T-helper 2 cell treated with Interferon-gamma antibody and Interleukin-4, amounts not matched to agents 100 ng/mL and 5 ng/mL, for 36 hours (primary cell): ENCODE measurements around the gene HSDL1. TPM values are rescaled to one million over a fixed set of nuclear protein-coding genes. Genes with fewer than 3 reads are reported as not detected.

Experiments used
- intact Hi-C: fragments of 100-400 bp; cut with micrococcal nuclease; formaldehyde crosslinking; loops from one replicate; pipeline ENCODE4 v1.15.1; 2023
- total RNA-seq: library from RNA; stranded (reverse); gene quantifications from 2 replicates; pipeline ENCODE4 v1.2.3, GENCODE V29; 2022

The HSDL1 gene
- total RNA-seq, 1 donor from 2014 or later: 11.5 TPM

DNA sequence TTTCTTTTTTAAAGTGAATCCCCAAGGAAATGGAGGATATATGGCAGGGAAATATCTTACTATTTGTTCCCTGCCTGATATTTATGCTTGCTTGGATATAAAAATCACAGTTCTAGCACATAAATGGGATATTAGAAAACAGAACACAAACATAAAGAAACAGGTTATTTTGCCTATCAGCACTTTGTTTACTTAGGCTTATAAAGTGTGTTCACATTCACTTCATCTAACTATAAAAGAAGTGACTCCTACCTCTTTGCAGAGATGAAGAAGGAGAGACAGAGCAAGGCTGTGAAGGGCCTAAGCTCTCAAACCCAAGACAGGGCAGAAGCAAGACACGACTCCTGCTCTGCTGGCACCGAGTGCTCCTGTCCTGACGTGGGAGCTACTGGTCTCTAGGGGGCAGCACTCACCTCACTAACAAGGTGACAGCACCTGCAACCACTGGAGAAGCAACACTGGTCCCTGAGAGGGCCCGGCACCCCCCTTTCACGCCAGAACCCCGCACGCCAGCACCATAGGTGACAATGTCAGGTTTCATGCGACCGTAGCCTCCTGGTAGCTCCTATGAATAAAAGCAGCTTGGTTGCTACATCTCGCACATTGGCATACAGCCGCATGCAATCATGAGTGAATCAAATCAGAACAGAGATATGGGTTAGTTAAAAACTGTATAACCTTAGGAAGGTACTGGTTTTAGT lies 60.3 kb downstream of the HSDL1 start:
- intact Hi-C loops: loop anchor here (1.0 kb wide), 2 partner anchors 61 to 103 kb away; partner anchors contain the start of genes DNAAF1, HSDL1 and TAF1C

DNA sequence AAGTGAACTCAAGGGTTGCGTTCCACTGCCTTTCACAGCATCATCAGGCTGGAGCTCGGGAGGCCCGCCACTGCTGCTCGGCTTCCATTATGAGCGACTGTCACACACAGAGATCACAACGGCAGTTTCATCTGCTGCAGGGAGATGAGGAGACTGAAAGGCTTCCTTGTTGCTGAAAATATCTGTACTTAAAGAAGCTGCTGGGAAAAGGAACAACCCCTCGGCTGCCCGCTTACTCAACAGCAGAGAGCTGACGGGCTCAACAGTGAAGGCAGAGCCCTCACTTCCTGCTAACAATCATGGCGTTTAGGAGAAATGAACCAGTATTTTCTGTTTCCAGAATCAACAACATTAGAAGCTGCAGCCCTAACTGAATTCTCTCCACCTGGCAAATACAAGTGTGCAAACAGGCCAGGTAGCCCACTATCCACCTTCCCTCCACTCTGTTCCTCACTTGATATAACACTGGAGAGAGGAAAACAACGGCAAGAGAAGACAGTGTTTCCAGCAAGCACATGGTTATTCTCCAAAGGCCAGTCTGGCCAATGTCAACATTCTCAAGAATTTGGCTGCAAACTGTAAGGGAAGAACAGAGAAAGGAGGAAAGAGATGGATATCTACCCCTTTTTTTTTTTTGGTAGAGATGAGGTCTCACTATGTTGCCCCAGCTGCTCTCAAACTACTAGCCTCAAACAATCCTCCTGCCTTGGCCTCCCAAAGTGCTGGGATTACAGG lies 62.0 kb downstream of the HSDL1 start:
- intact Hi-C loops: no loop called here

DNA sequence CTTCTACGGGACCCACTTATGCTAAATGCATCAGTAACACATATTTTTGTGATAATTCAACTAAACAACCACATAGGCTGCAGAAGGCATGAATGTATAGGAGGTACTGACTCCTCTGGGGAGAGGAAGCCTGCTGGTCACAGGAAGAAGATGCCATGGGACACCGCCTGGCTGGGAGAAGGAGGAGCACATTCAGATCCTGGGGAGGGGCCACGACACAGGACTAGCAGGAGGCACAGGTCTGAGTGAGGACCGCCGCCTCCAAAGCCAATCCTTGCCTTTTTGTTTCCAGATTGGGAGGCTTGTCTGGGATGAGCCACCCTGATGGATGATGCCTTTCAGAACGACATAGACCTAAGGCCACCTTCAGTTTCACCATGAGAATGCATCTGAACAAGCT lies 62.9 kb downstream of the HSDL1 start:
- intact Hi-C loops: no loop called here

DNA sequence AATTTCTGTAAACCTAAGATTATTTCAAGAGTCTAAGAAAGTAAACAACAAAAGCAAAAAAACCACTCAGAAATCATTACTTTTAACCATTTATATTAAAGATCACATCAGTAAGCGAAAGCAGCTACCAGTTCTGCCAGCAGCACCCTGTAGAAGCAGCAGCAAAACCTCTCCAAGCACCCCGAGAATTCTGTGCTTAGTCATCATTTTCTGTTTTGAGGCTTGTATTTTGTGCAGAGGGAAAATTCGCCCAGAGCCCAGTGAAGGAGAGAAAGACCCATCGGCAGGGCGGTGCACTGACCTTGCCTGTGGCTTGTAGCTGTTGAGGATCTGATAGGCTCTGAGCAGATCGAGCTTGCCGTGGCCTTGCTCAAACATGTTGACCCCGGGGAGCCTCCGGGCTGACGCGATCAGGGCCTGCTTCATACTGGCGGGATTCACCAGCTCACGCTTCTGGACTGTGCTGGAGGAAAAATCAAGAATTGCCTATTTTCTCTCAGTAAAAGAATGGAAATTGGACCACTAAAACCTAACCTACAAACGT lies 63.5 kb downstream of the HSDL1 start:
- intact Hi-C loops: no loop called here

DNA sequence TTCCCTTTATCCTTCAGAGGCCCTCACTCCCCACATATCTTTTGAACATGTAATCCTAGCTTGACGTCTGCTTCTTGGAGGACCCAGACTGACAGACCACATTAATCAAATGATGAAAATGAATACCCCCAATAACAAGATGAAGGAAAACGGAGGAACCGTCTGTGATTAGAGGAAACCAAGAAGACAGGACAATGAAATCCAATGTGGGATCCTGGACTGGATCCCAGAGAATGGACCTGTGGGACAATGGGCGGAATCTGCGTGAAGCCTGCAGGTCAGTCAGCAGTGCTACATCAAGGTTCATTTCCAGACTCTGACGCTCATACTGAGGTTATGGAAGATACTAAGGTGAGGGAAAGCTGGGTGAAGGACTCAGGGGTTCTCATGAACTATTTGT lies 64.2 kb downstream of the HSDL1 start:
- intact Hi-C loops: no loop called here

DNA sequence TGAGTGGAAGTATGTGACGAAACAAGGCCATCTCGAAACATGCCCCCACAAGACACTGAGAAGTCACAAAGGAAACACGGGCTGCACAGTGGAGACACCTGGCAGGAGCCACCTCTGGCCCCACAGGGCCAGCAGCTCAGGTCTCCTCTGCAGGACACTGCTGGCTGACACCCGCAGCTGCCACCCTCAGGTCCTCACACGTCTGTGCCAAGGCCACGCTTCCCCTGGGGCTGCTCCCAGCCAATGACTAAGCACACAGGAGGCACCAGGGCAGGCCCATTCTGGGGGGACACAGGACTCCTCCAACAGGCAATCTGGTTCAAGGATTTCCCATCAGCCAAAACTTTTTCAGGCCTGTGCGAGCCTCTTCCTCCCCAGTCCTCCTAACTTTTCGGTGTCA lies 64.6 kb downstream of the HSDL1 start:
- intact Hi-C loops: no loop called here

DNA sequence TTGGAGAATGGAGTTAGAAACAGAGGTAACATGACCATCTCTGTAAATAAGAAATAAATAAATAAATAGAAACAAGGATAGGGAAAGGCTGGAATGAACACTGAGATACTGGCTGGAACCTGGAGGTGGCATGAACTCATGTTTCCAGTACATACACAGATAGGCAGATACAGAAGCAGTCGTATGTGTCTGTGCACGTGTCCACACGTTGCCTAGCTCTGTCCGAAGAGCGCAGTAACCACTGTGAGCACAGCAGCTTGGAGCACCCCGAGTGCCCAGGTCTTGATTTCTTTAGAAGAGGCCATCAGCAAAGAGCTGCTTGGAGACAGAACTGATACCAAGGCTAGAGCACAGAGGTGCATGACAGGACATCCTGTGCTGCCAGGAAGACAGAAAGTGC lies 65.3 kb downstream of the HSDL1 start:
- intact Hi-C loops: no loop called here

DNA sequence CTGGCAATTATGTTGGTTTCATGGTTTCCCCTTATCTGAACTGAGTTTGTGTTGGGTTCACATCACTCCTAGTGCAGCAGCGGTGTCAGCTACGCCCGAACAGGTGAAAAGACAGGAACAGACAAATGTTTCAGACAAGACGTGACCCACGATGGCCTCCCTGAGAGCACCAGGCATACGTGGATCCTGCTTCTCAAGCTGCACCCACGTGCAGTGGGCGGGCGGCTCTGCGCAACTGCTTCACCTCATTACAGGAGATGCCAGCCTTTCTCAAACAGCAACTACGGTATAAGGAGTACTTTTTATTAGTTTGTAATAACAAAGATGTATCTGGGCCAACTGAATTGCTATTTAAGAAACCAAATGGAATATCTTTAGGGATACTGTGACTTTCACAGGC lies 69.6 kb downstream of the HSDL1 start:
- intact Hi-C loops: no loop called here

DNA sequence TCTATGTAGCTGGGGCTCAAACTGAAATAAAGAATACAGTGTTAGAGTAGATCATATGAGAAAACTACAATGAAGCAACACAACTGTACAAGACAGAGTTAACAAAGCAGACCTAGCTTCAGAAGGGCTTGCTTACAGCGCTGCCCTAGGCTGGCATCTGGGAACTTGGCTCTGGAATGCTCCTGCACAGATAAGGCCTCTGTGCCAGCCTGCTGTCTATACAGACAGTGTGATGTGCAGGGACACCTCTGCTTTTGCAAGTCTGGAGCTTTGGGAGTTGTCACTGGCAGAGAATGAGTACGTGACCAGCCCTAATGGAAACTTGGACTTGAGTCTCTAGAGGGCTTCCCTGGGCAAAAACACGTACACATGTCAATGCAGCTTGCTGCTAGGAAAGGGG lies 70.3 kb downstream of the HSDL1 start:
- intact Hi-C loops: no loop called here

Other genes starting within 250 kb of the HSDL1 start
- 5.2 and 5.8 TPM in 2 replicates for gene MLYCD, start 246.1 kb downstream of the HSDL1 start, total RNA-seq
- 0.84 and 0.89 TPM in 2 replicates for gene OSGIN1, start 191.9 kb downstream of the HSDL1 start, total RNA-seq
- gene NECAB2, start 176.9 kb downstream of the HSDL1 start, total RNA-seq: not detected in 2 replicates
- gene SLC38A8, start 102.4 kb downstream of the HSDL1 start, total RNA-seq: not detected in 2 replicates
- 52.9 and 55.6 TPM in 2 replicates for gene MBTPS1, start 28.2 kb downstream of the HSDL1 start, total RNA-seq
- gene DNAAF1, start 131 bp upstream of the HSDL1 start, total RNA-seq: not detected in 2 replicates
- 58.4 and 63.4 TPM in 2 replicates for gene TAF1C, start 41.9 kb upstream of the HSDL1 start, total RNA-seq
- gene ADAD2, start 46.0 kb upstream of the HSDL1 start, total RNA-seq: not detected in 2 replicates
- not detected in 2 replicates for gene KCNG4, start 94.8 kb upstream of the HSDL1 start, total RNA-seq
- gene WFDC1, start 149.7 kb upstream of the HSDL1 start, total RNA-seq: not detected in 2 replicates
- 0.16 TPM in 1 of 2 replicates, not detected in the other for gene ATP2C2, start 223.4 kb upstream of the HSDL1 start, total RNA-seq